Posterior cingulate gyrus (tissue), 11 donors: ENCODE data around the gene P4HB.

Experiments used
- DNase-seq, 10 donors: peaks; one replicate each; pipeline versions ENCODE4 v3.0.0 to v3.0.0-alpha.2; 2020 to 2021; ENCODE audit warnings: mixed read lengths in 3 of 10
- intact Hi-C: fragments of 100-400 bp; cut with DNase I; formaldehyde crosslinking; loops from one replicate; pipeline ENCODE4 v1.15.1; 2023

The P4HB gene

DNA sequence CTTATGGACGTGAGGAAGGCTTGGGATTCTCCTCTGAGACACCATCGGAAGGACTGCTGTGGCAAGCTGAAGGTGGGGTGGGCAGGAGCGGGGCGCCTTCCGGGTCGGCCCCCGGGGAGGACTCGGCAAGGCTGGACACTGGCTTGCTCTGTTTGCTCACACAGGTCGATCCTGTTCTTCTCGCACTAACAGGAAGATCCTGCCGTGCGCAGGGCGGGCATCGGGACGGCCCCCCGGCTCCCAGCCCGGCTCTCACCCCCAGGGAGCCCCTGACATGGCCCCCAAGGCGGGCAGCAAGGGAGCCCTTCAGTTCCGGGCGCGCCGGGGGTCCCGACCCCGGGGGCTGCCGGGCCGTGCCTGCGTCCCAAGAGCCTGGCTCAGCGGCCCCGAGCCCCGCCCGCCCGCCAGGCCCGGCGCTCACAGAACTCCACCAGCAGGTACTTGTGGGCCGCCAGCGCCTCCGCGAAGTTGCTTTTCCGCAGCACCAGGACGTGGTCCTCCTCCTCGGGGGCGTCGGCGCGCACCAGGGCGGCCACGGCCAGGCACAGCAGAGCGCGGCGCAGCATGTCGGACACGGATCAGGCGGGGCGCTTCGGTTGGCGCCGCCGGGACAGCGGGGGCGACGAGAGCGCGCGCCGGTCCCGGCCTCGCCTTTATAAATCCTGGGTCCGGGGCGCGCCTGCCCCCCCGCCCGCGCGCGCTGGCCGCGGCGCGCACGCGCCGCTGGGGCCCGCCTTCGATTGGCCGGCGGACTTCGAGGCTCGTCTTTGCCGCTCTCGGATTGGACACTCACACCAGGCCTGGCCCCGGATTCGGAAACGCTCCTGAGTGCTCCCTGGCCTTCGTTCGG lies at the start of gene P4HB:
Gene P4HB, minus strand, starts transcription at position 630 of the 850 bp plus-strand sequence. Its CDS starts 64 bp downstream, at position 566.
- intact Hi-C loops, result loop anchor here (1.0 kb wide), 1 partner anchor 27 kb away; the partner anchor contains the start of gene MCRIP1
- DNase-seq, result peak in 2 of 10 donors; percentile 80 to 82

GRCh38 chr17:81909231-81909630 lies 48.9 kb upstream of the P4HB start:
- DNase-seq, result no peak
- intact Hi-C loops, result no loop called here

- intact Hi-C loops, result no loop called here
Observed at GRCh38 chr17:81908793-81909192, 48.5 kb upstream of the P4HB start.

DNA sequence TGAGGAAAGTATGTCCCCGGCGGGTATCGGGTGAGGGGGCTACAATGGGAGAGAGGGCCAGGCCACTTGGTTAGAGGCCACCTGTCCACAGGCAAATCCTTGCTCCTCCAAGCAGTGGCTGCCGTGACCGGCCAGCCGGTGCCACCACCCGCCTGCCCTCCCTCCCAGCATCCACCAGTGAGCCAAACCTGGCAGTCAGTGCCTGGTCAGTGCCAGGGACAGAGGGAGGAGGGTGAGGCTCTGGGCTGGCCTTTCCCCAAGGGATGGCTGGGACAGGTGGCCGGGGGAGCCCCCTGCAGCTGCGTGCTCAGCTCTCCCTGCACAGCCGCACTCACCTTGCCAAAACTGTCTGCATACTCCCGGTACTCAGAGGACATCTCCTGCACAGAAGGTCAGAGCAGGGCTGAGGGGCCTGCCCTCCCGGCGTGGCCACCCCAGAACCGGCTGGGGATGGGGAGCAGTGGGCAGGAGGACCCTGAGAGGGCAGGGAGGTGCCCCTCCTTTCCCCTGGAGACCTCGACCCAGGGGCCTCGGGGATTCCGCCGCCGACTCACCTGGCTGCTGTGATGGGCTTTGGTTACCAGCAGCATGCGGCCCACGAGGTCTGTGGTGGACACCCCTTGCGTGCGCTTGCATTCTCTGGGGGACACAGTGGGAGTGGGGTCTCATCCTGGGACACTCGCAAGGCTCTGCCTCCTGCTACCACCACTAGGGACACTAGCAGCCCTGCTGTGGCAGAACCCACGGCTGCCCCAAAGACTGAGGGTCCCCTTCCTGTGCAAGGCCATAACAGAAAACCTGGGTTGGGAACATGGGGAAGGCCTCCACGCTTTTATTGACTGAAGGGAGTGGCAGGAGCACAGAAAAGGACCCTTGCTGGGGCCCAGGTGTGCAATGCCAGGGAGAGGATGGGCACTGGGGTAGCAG lies 47.1 kb upstream of the P4HB start:
- intact Hi-C loops, result no loop called here
- DNase-seq, result peak in 1 of 10 donors; percentile 79

More at GRCh38 chr17:81908793-81909192, 48.5 kb upstream of the P4HB start:
- DNase-seq, result no peak

DNA sequence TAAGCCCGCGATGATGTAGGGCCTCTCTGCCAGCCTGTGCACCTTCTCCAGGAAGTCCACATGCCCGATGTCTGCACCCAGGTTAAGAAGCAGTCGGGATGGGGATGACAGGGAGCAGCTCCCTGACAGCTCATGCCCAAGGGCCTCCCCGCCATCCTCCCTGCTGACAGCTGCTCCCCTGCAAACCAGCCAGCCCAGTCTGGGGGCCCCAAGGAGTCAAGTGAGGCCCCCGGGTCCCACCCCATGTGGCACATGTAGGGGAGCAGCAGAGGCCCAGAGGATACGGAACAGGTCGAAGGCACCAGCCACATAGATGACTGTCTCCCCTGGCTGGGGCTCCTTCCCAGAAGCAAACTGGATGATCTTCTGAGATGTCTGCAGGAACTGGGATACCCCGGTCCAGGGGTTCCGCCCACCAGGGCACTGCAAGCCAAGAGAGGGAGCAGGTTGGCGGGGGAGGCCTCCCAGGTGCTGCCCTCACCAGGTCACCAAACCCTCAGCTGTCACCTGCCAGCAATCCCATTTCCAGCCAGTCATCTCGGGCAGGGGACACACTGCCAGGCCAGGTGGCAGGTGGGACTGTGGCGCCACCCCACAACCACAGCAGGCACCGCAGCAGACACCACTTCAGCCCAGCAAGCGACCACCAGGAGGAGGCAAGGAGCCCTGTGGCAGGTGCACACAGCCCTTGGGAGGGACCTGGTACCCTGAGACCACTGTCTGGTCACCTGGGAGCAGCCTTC lies 46.3 kb upstream of the P4HB start:
- intact Hi-C loops, result no loop called here
- peak in 2 of 10 donors; percentile 47 to 79 for DNase-seq

DNA sequence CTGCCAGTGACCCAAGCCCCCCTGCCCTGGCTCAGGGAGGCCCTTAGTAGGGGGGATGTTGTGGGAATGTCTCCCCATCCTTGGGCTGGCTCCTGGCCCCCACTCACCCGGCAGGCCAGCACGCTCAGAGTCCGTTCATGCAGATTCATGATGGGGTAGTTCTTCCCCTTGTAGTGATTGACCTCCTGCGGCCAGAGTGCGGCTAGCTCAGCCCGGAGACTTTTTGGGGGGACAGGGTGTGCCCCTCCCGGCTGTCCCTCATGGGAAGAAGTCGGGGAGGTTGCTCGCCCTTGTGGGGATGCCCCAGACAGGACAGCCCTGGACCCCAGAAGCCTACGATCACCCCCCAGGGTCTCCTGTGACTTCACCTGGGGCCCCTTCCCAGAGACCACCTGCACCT lies 45.7 kb upstream of the P4HB start:
- DNase-seq, result no peak
- intact Hi-C loops, result no loop called here

DNA sequence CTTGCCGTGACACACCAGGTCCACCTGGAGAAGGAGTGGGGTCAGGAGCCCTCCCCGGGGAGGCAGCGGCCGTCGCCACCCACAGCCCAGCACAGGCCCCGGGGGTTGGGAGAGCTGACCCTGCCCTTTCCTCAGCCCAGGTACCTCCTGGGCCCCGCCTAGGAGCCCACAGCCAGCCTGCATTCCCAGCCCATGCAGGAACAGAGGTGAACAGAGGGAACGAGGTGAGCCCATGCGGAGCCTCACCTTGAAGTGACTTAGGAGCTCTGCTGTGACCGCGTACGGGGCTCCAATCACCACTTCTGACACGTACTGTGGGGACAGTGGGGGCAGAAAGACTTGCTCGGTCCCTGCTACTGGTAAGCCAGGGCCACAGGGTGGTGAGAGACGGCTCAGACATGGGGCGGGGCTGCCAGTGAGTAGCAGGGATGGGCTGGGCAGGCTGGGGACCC lies 45.1 kb upstream of the P4HB start:
- DNase-seq, result peak in 2 of 10 donors; percentile 59 to 72
- intact Hi-C loops, result no loop called here

- intact Hi-C loops, result no loop called here
- DNase-seq, result peak in 1 of 10 donors; percentile 83
Observed at GRCh38 chr17:81904600-81905423, 44.5 kb upstream of the P4HB start.

- intact Hi-C loops, result no loop called here
- peak in 2 of 10 donors; percentile 49 to 81 for DNase-seq
Observed at GRCh38 chr17:81903896-81904599, 43.7 kb upstream of the P4HB start.

GRCh38 chr17:81903415-81903831 lies 43.1 kb upstream of the P4HB start:
- intact Hi-C loops, result no loop called here
- peak in 2 of 10 donors; percentile 51 to 62 for DNase-seq

GRCh38 chr17:81902653-81903414 lies 42.5 kb upstream of the P4HB start:
- intact Hi-C loops, result no loop called here
- DNase-seq, result peak in 2 of 10 donors; percentile 72 to 78

DNA sequence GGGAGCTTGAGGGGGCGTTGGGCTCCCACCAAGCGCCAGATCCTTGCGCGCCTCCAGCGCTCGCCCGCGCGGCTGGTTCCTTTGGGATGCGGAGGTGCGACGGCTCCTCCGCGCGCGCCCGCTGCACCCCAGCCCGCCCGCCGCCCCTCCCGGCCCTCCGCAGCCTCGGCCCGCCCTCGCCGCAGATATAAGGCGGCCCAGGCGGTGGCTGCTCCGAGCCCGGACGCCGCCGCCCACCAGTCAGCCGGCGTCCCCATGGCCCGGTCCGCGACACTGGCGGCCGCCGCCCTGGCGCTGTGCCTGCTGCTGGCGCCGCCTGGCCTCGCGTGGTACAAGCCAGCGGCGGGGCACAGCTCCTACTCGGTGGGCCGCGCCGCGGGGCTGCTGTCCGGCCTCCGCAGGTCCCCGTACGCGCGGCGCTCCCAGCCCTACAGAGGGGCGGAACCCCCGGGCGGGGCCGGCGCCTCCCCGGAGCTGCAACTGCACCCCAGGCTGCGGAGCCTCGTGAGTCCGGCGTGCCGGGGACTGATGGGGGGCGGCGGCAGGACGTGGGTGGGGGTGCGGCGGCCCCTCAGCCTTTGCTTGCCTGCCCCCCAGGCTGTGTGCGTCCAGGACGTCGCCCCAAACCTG lies 41.8 kb upstream of the P4HB start, which contains the start of gene NPB:
Gene NPB, plus strand, starts transcription at position 216 of the 630 bp plus-strand sequence. Its CDS starts 40 bp downstream, at position 256.
- peak in 4 of 10 donors; percentile 34 to 88 (median 68) for DNase-seq

GRCh38 chr17:81901167-81902022 lies 41.1 kb upstream of the P4HB start:
- peak in 2 of 10 donors; percentile 47 to 63 for DNase-seq
- intact Hi-C loops, result no loop called here

More for the DNA sequence above, 41.8 kb upstream of the P4HB start, which contains the start of gene NPB:
- intact Hi-C loops, result no loop called here

- intact Hi-C loops, result no loop called here
- DNase-seq, result no peak
Observed at GRCh38 chr17:81900181-81900820, 40.0 kb upstream of the P4HB start.

GRCh38 chr17:81899514-81900166 lies 39.3 kb upstream of the P4HB start:
- DNase-seq, result no peak
- intact Hi-C loops, result no loop called here
